MCF 10A (cell line): ENCODE data around the gene NLRC5. TPM values are rescaled to one million over a fixed set of nuclear protein-coding genes. Genes with fewer than 3 reads are reported as not detected.

Source experiments
- BruUV-seq: library from RNA; stranded (reverse); fragments of 400-500 nt; replicated peaks from 2 replicates; lab custom pipeline; 2021; lab: Mats Ljungman, UMichigan
- CTCF ChIA-PET: fragments of 300-600 bp; sonication (Branson Sonifier 250); formaldehyde crosslinking; extraction: SDS; loops from one replicate; lab custom pipeline; 2021; ENCODE audit warnings: antibody characterized with exemption, inconsistent platforms; lab: Yijun Ruan, JAX
- POLR2A ChIA-PET: fragments of 300-600, 350-650 bp; sonication (Branson Sonifier 250); formaldehyde crosslinking; extraction: SDS; loops from one replicate; lab custom pipeline; 2020; ENCODE audit warnings: antibody characterized with exemption, inconsistent platforms; lab: Yijun Ruan, JAX
- DNase-seq: peaks from one replicate; pipeline ENCODE4 v3.0.0-alpha.2; 2018; ENCODE audit not compliant: unreplicated experiment
- H3K27ac Mint-ChIP-seq: one replicate; pipeline ENCODE4 v1.8.0; 2022; ENCODE audit warnings: mild to moderate bottlenecking, low read depth, mixed read lengths; ENCODE audit not compliant: unreplicated experiment
- H3K27me3 Mint-ChIP-seq: one replicate; pipeline ENCODE4 v1.8.0; 2022; ENCODE audit warnings: mixed read lengths; ENCODE audit not compliant: insufficient read depth, unreplicated experiment
- H3K36me3 Mint-ChIP-seq: one replicate; pipeline ENCODE4 v1.8.0; 2022; ENCODE audit warnings: mild to moderate bottlenecking, moderate library complexity, mixed read lengths; ENCODE audit not compliant: insufficient read depth, unreplicated experiment
- H3K4me1 Mint-ChIP-seq: one replicate; pipeline ENCODE4 v1.8.0; 2022; ENCODE audit warnings: mixed read lengths; ENCODE audit not compliant: insufficient read depth, unreplicated experiment
- H3K4me3 Mint-ChIP-seq: one replicate; pipeline ENCODE4 v1.8.0; 2022; ENCODE audit warnings: mild to moderate bottlenecking, moderate library complexity, mixed read lengths; ENCODE audit not compliant: unreplicated experiment
- H3K9me3 Mint-ChIP-seq: one replicate; pipeline ENCODE4 v1.8.0; 2022; ENCODE audit warnings: mixed read lengths; ENCODE audit not compliant: unreplicated experiment
- intact Hi-C: fragments of 100-400 bp; cut with micrococcal nuclease; formaldehyde crosslinking; loops from 2 replicates; pipeline ENCODE4 v1.14.1; 2022
- total RNA-seq: library from RNA; stranded (reverse); gene quantifications from 2 replicates; pipeline ENCODE4 v1.2.3, GENCODE V29; 2022
- TF ChIP-seq, protein P1 (sequence below): fragments of 200-600 bp; IDR thresholded peaks from one replicate; pipeline ENCODE4 v1.8.0; 2022; ENCODE audit warnings: antibody characterized with exemption, mild to moderate bottlenecking; ENCODE audit not compliant: unreplicated experiment

Gene NLRC5
- total RNA-seq, 1 experiment from 2014 or later = 8.0 TPM

DNA sequence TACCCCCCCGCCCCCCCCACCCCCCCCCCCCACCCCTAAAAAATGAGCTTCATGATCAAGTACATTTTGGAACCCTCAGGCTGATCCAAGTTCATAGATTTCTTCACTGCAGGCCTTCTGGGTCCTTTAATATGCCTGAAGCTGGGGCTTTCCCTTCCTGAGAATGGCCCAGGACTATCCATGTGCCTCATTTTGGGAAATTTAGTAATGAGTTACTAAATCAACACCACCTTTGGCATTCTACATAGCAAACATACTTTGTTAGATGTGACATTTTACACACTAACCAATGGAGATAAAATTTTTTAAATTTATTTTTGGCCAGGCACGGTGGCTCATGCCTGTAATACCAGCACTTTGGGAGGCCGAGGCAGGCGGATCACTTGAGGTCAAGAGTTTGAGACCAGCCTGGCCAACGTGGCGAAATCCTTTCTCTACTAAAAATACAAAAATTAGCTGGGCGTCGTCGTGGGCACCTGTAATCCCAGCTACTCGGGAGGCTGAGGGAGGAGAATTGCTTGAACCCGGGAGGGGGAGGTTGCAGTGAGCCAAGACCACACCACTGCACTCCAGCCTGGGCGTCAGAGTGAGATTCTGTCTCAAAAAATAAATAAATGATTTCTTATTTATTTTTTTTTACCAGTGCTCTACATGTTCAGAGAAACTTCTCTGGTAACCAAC, 43.4 kb upstream of the NLRC5 start:
- TF ChIP-seq, protein P1, sequence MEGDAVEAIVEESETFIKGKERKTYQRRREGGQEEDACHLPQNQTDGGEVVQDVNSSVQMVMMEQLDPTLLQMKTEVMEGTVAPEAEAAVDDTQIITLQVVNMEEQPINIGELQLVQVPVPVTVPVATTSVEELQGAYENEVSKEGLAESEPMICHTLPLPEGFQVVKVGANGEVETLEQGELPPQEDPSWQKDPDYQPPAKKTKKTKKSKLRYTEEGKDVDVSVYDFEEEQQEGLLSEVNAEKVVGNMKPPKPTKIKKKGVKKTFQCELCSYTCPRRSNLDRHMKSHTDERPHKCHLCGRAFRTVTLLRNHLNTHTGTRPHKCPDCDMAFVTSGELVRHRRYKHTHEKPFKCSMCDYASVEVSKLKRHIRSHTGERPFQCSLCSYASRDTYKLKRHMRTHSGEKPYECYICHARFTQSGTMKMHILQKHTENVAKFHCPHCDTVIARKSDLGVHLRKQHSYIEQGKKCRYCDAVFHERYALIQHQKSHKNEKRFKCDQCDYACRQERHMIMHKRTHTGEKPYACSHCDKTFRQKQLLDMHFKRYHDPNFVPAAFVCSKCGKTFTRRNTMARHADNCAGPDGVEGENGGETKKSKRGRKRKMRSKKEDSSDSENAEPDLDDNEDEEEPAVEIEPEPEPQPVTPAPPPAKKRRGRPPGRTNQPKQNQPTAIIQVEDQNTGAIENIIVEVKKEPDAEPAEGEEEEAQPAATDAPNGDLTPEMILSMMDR = no peak
- intact Hi-C loops = no loop called here
- POLR2A ChIA-PET = interaction anchor here (0.7 to 3.4 kb wide), 5 partner anchors 8 to 152 kb away, joined by 3 to 31 read pairs (median 4); partner anchors contain the start of gene HERPUD1
- no peaks in the 10 kb centered on the region for H3K4me1 Mint-ChIP-seq
- H3K27me3 Mint-ChIP-seq = no peaks in the 10 kb centered on the region
- H3K36me3 Mint-ChIP-seq = peaks cover 62% of the 10 kb centered on the region
- H3K9me3 Mint-ChIP-seq = no peaks in the 10 kb centered on the region
- H3K27ac Mint-ChIP-seq = no peak overlapping the region
- no peak for DNase-seq
- no TSS peak for BruUV-seq
- CTCF ChIA-PET = no interaction called here
- no peak overlapping the region for H3K4me3 Mint-ChIP-seq

DNA sequence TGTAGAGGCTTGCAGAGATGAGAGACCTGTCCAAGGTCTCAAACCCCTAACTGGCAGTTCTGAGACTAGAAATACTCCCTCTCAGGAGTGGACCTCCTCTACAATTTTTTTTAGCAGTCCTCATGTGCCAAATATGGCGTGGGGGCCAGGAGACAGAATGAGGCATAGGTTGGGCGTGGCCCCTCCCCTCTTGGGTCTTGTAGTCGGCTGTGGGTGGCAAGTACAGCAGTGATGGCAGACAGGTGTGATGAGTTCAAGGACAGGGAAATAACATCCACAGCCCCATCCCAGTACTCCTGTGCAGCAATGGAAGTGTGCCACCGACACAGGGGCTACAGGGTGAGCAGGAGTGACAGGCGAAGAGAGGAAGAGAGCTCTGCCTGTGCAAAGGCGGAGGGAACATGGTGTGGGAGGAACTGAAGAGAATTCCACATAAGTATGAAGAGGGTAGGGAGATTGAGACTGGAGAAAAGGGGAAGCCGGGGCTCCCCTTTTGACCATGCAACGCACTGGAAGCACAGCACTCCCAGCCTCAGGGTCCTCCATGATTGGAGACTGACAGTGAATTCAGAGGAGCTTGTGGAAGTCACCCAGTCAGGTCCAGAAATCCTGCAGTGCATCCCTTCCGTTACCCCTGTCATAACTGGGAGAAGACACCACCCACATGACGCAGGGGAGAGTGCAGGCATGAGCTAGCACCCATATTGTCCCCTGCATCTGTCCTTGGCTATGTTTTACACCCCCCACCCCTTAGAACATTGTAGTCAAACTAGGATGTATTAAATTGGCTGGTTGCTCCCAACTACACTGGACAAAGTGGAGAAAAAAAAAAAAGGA, 42.4 kb upstream of the NLRC5 start:
- no peak for DNase-seq
- Mint-ChIP-seq H3K27ac (no peak overlapping the region), H3K9me3 (no peaks in the 10 kb centered on the region), H3K36me3 (peaks cover 56% of the 10 kb centered on the region), H3K4me1 (no peaks in the 10 kb centered on the region), H3K4me3 (no peak overlapping the region), H3K27me3 (no peaks in the 10 kb centered on the region)
- ChIA-PET POLR2A (interaction anchor here (0.6 to 3.4 kb wide), 6 partner anchors 10 to 78 kb away, joined by 3 to 31 read pairs (median 4); partner anchors contain the start of gene HERPUD1), CTCF (interaction anchor here (0.6 kb wide), 1 partner anchor 31 kb away, joined by 3 read pairs; no protein-coding TSS in a partner anchor)
- intact Hi-C loops = no loop called here
- no TSS peak for BruUV-seq
- TF ChIP-seq, protein P1 = no peak

DNA sequence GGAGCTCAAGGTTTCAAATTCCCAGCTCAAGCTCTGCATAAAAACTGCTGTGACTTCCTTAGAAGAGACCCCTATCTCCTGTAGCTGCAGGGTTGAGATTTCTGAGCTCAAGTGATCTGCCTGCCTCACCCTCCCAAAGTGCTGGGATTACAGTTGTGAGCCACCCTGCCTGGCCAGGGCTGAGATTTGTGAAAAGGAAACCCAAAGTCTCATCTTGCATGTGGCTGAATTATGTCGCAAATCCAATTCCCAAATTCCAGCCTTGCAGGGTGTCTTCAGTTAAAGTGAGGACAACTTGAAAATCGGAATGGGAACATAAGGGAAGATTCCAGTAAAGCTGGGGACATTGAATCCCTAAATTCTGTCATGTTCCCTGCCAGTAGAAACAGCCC, 41.8 kb upstream of the NLRC5 start:
- H3K4me1 Mint-ChIP-seq = no peaks in the 10 kb centered on the region
- no peak overlapping the region for H3K4me3 Mint-ChIP-seq
- no peaks in the 10 kb centered on the region for H3K9me3 Mint-ChIP-seq
- DNase-seq = no peak
- TF ChIP-seq, protein P1 = no peak
- BruUV-seq = no TSS peak
- H3K36me3 Mint-ChIP-seq = peaks cover 49% of the 10 kb centered on the region
- intact Hi-C loops = no loop called here
- H3K27ac Mint-ChIP-seq = no peak overlapping the region
- ChIA-PET POLR2A (interaction anchor here (0.6 to 3.4 kb wide), 5 partner anchors 10 to 79 kb away, joined by 3 to 31 read pairs (median 4); partner anchors contain the start of gene HERPUD1), CTCF (interaction anchor here (0.6 kb wide), 1 partner anchor 30 kb away, joined by 3 read pairs; no protein-coding TSS in a partner anchor)
- no peaks in the 10 kb centered on the region for H3K27me3 Mint-ChIP-seq

DNA sequence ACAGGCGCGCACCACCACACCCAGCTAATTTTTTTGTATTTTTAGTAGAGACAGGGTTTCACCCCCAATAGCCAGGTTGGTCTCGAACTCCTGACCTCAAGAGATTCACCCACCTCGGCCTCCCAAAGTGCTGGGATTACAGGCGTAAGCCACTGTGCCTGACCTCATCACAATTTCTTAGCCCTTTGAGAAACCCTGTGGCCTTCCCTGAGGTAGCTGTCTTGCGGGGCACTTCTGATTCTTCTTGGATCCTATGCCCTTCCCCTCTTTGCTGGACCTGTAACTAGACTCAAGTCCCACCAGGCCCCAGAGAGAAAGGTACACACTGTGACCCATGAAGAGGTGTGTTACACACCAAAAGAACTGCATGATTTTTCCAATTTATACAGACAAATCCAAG, 41.1 kb upstream of the NLRC5 start:
- ChIA-PET POLR2A (interaction anchor here (1.2 to 3.4 kb wide), 3 partner anchors 11 to 21 kb away, joined by 3 to 31 read pairs (median 4); partner anchors contain the start of gene HERPUD1), CTCF (no interaction called here)
- Mint-ChIP-seq H3K4me1 (no peaks in the 10 kb centered on the region), H3K4me3 (no peak overlapping the region), H3K9me3 (no peaks in the 10 kb centered on the region), H3K27ac (peak overlapping the region; percentile 25), H3K27me3 (no peaks in the 10 kb centered on the region), H3K36me3 (peaks cover 43% of the 10 kb centered on the region)
- no TSS peak for BruUV-seq
- no peak for DNase-seq
- intact Hi-C loops = no loop called here
- TF ChIP-seq, protein P1 = no peak
